HG02852 (cell line): ENCODE results near the gene CAPN5.

Experiments used
- ATAC-seq: cut with Tn5 transposase; IDR thresholded peaks from one replicate; pipeline ENCODE4 v1.9.1; 2021; ENCODE audit warnings: mild to moderate bottlenecking, moderate library complexity; ENCODE audit not compliant: unreplicated experiment

The CAPN5 gene

DNA sequence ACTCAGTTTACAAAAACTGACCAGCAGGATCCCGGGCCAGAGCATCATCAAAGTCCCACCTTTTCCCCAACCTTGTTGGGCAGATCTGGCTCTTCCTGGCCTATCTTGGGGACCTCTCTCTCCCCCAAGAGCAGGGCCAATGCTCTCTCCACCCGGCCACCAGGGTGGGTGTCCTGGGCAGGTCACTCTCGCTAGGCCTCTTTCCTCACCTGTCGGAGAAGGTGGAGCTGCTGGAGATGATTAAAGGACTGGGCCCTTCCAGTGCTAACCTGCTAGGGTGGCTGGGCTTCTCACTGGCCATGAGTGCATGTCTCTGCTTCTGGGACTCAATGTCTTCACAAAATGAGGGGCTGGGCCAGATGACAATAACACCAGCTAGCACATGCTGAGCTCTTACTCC is 2.9 kb upstream of the CAPN5 start:
- ATAC-seq = no peak

DNA sequence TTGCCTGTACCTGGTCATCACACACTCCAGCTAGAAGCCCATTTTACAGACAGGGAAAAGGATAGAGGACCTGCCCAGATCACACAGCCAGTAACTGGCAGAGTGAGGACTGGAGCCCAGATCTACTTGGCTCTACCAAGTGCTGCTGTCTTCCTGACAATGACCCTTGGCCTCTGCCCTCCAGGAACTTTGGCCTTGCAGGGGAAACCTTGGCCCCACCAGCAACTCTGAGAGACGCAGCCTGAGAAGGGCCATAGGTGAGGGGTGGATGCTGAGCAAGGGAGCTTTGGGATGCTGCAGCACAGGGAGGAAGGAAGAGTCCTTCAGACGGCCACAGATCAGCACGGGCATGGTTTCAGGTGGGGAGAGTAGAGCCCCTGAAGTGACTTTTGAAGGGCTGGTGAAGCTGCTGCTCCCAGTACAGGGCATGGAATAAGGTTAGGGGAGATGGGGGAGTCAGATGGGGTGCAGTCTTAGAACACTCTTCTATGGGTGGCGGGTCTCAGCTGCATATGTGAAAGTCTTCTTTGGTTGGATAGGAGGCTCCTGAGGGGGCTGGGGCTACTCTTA is 2.0 kb upstream of the CAPN5 start:
- no peak for ATAC-seq

DNA sequence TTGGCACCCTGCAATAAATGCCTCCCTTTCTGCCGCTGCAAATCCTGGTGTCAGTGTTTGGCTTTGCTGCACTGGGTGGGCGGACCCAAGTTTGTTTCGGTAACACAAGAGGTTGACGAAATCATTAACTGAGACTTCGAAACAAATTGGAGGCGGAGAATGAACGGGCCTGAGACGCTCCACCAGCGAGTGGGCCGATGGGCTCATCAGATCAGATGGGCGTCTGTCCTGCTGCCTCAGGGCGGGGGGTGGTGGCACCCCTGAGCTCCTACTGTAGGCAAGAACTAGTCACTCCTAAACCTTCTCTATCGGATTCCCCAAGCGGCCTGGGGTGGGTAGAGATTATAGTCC is 918 bp upstream of the CAPN5 start:
- peak; percentile 4 for ATAC-seq

DNA sequence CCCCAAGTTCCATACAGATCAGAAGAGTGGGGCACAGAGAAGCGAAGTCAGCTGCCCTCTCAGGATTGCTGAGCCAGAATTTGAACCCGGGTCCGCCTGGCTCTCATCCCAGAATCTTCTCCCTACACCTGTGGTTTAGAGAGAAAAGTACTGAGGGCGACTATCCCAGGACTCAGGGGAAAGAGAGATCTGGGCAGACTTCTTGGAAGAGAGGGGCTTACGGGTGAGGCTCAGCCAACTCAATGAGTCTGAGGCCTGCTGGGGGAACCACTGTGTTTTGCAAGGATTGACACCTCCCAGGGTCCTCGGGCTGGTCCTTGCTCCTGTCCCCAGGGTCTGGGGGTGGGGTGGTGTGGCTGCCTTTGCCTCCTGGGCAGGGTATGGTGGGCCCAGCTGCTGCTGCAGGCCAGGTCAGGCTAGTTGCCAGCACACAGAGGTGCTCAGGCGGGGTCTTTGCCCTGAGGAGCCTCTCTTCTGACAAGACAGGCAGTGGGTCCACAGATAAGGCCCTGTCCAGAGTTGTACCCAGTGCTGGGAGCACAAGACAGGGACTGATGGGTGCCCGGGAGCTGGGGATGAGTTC is 1.2 kb downstream of the CAPN5 start:
- no peak for ATAC-seq

DNA sequence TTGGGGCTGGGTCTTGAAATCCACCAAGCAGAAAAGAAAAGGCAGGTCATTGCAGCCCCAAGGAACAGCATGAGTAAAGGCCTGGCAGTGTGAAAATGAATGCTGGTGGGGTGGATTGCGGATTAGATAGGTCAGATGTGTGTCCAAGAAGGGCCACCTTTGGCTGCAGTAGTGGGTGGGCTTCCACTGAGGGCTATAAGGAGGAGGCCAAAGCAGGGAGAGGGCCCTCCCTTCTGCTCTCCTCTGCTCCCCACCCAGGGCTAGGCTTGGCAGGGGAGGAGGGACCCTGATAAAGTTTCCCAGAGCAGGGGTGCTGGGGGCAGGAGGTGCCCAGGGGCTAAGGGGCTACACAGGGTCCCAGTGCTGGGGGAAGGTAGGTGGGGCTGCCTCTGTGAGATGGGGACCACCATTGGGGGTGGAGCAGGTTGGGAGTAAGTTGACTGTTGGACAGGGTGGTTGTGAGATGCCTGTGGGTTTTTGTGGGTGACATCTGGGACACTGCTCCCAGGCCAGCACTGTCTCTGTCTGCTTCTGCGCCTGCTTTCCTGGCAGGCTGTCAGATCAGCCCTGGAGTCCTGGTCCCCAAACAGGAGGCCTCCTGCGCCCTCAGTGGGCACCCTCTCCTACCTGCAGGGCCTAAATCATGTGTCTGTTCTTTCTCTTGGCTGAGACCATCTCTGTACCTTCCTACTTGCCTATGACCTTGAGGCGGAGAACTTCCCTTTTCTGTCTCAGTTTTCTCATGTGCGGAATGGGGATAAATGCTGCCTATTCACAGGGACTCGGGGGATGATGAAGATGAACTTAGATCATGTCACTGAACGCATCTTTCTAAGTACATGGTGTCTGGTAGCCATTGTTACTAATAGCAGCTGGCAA is 1.9 kb downstream of the CAPN5 start:
- ATAC-seq = no peak

DNA sequence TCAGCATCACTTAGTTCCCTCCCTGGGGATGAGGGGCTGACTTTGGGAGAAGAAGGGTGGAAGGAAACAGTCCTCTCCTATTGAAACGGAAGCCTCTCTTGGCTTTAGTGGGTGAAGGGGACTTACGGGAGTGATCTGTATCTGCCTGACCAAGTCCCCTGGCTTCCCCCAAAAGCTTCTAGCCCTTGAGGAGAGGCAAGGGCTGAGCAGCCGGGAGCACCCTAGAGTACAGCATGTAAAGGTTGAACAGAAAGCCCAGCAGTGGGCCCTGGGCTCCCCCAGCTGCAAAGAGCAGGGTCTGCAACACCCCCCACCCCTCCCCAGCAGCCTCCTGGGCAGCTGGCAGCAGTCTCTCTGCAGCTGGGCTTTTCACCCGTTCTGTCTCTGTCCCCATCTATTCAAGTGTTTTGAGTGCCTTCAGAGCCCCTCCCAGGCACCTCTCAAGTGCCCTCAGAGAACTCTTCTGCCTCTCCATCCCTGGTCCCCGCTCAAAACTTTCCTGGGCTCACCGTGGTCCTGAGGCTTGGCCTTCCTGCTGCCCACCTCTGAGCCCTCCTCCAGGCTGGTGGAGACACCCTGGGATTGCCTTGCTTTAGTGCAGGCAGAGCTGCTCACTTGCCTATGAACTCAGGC is 2.7 kb downstream of the CAPN5 start:
- ATAC-seq = no peak

DNA sequence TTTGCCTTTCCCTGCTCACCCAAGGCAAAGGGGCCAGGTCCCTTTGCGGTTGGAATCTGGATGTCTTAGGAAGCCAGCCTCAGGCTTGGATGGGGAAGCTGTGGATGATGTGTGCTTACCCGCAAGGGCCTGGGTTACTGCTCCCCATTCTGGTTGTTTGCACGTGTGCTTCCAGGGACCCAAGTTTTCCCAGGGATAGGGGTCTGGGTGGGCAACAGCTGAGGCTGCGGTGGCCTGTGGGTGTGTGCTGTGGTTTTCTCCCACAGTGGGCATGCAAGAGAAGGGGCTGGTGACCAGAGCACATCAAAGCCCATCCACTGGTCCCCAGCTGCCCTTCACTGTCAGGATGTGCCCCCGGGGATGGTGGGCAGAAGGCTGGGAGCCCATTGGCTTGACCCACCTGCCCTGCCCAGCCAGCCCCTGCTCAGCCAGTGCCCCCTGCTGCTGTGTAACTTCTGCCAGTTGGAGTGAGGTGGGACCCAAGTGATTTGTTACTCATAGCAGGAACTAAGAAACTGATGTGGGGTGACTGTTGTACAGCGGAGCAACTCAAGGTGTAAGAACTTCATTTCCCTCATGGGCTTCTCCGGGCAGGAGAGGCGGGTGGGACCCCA is 3.3 kb downstream of the CAPN5 start:
- ATAC-seq = no peak

DNA sequence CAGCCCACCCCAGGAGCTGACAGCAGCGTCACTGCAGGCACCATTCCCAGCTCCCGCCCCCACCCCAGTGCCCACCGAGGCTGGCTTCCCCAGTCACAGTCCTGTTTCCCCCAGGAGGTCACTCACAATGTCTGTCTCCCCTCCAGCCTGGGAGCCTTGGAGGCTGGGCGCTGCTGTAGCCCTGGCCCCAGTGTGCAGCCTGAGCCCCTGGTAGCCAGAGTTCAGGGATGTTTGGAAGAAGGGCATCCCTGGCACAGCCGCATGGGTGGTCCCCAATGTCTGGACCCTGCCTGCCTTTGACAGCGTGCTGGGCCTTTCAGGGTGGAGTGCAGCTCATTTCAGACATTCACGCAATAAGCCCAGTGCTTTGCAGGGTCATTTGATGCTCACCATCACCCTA is 4.3 kb downstream of the CAPN5 start:
- no peak for ATAC-seq

DNA sequence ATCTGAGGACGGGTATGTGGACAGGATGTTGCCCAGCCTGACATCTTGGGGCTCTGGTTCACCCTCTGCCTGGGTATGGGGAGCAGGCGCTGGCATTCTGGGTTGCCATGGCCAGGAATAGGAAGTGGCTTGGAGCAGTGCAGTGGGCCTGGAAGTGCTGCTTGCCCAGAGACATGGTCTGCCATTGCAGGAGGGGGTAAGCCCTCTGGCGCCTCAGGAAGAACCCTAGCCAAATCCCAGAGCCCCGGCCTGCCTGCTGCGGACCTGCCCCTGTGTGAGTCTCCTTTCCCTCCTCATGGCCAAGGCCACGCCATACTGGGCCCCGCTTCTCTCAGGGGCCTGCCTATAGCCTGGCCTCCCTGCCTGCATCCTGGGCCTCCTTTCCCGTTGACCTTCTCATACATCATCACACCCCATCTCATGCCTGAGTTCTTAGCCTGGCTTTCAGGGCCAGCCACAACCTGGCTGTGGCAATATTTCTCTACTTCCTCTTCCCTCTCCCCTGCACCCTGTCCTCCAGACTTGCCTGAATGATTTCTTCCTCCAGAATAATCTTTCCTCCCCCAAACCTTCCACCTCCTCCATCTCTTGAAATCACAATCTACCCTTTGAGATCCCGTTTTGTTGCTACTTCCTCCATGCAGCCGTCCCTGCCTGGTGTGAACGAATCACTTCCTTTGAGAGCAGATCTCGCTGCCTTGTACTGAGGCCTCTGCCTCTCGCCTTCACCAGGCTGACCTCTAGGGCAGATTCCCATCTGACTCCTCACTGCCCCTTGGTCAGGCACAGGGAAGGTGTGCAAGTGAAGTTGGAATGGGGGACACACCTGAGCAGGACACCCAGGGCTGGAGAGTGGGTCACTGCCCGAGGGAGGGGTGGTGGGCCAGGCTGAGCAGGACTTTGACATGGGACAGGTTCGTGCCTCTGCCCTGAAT is 5.2 kb downstream of the CAPN5 start:
- ATAC-seq = no peak

DNA sequence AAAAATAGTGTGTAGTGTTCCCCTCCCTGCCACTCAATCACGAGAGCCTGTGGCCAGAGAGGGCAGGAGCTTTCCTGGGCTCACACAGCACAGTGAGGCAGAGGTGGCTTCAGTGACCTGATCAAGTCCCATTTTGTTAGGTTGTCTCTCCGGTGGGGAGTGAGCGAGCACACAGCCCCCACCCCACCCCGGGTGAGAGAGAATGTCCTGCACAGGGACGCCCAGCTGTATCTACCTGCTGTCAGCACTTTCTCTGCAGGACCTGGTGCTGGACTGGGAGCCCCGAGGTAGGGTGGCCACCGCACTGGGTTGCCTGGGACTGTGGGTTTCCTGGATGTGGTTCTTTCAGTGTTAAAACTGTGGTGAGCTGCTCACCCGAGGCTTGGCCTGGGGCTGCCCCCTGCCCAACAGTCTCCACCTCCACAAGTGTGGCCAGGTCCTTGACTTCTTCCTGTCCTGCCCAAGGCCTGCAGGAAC is 6.1 kb downstream of the CAPN5 start:
- ATAC-seq = no peak

DNA sequence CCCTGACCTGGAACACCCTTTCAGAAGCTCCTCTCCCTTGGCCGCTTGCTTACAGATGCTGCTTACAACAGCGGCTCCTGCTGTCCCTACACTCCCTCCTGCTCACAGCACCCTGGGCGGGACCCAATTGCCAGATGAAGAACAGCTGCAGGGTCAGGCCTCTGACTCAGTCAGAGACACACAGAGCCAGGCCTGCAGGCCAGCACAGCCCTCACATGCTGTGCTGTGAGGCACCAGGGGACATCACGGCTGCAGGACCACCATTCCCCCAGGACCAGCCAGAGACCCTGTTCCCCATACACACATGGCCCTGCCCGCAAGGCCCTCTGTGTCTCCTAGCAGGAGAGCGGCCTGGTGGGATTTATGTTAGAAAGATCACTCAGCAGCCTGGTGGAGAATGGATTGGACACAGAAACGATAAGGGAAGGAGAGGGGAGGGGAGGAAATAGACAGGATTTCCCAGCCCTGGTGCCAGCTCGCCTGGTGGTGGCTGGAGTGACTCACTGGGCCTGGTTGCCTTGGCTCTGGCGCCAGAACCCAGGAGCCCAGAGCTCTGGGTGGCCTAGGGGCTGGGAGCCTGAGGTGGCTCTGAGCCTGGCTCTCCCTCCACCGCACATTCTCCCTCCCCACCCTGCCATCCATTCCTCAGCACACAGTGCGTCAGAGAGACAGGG is 6.7 kb downstream of the CAPN5 start:
- no peak for ATAC-seq

DNA sequence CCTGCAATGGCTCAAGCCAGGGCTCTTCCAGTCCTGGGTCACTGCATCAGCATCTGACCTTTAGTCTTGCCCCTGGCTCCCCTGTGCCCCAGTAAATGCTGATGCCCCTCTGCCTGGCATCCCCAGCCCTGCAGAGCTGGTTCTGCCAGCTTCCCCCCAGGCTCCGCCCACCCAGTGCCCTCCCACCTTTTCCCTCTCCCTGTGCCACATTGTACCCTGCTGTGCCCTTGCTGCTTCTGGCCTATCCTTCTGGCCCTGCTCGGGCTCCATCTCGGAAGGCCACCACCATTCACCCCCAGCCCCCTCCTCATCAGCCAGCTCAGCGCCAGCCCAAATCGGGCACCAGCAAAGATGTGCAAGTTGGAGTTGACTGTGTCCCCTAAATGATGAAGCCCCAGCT is 7.4 kb downstream of the CAPN5 start:
- no peak for ATAC-seq

DNA sequence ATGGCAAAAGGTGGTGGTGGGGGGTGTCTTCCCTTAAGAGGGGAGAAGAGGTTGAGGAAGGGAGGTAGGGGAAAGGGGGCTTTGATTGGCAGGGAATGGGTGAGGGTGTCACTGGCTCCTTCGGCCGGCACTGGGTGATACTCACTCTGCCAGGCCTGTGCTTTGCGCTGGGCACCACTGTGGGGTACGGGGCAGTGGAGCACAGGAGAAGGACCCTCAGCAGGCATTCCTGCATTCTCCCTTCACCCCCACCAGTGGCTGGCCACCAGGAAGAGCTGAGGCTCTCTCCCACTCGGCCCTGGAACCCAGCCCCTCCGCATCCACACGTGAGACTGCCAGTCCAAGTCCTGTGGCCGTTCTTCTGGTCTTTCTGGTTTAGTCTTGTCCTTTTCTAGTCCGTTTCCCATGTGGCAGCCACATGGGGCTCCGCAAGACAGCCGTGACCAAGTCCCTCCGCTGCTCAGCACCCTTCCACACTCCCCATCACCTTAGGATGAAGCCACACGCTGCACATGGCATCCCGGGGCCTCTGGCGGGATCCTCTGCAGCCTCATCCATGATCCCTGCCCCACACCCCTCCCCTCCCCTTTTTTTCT is 8.0 kb downstream of the CAPN5 start:
- no peak for ATAC-seq

DNA sequence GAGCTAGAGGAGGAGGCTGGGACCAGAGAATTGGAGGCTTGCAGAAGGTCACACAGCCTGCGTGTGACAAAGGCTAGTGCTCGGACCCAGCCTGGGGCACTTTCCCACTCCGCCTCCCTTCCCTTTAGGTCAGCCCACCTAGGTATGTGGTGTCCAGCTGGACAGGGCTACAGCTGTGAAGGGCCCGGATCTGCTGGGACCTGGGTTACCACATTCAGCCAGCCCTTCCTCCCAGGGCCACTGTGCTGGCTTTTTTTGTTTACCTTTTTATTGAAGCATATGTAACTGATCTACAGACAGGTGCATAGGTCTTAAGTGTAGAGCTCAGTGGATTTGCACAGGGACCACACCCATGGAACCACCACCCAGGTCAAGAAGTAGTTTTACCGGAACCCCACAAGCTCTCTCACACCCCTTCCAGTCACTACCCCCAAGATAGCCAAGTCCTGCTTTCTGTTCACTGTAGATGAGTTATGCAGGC is 8.7 kb downstream of the CAPN5 start:
- no peak for ATAC-seq

DNA sequence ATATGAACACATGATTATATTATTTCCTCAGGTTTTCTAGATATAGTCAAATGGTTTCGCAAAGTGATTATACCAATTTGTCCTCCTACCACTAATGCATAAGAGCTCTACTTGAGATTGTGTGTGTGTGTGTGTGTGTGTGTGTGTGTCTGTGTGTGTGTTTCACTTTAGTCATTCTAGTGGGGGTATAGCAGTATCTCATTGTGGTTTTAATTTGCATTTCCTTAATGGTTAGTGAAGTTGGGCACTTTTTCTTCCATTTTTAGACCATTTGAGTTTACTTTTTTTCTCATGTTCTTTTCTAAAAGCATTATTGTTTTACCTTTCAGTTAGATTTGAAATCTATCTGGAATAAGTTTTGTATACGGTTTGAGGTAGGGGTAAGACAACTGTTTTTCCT is 12.9 kb downstream of the CAPN5 start:
- ATAC-seq = no peak

DNA sequence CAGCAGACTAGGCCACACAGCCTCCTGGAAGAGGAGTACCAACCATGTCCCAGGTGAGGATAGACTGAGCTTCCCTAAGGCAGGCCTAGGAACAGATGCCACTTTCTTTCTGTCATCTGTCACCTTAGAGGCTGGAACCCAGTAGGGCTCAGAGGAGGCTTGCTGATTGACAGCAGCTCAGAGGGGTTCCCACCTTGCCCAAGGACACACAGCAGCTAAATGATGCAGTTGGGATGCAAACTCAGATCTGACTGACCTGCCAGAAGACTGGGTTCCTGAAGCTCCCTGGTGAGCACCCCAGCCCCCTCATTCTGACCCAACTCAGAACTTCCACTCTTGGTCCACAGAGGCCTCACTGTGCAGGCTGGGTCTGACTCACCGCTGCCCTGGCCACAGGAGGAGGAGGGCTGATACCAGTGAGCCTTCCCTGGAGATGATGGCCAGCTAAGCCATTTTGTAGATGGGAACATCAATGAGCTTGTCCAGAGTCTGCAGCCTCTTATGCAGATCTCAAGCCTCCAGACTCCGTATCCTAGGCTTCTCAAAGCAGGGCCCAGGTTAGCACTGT is 14.0 kb downstream of the CAPN5 start:
- ATAC-seq = no peak

DNA sequence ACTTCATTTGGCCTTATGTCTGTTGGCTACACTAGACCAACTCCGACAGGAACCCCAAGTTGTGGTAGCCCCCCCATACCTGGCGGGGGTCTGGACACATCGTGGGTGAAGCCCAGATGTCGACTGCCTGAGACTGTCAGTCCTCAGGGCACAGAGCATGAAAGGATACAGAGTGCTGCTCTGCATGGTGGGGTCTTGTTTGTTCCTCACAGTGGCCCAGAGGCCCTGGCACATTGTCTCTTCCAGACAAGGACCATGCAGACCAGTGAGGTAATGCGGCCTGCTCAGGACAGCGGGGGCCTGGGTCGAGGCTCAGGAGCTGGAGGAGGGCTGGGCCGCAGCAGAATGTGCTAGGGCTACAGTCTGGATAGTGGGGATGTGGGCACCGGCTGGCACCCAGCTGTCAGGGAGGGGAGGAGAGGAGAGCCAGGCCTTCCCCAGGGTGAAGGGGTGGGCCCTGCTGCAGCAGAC is 14.6 kb downstream of the CAPN5 start:
- no peak for ATAC-seq

DNA sequence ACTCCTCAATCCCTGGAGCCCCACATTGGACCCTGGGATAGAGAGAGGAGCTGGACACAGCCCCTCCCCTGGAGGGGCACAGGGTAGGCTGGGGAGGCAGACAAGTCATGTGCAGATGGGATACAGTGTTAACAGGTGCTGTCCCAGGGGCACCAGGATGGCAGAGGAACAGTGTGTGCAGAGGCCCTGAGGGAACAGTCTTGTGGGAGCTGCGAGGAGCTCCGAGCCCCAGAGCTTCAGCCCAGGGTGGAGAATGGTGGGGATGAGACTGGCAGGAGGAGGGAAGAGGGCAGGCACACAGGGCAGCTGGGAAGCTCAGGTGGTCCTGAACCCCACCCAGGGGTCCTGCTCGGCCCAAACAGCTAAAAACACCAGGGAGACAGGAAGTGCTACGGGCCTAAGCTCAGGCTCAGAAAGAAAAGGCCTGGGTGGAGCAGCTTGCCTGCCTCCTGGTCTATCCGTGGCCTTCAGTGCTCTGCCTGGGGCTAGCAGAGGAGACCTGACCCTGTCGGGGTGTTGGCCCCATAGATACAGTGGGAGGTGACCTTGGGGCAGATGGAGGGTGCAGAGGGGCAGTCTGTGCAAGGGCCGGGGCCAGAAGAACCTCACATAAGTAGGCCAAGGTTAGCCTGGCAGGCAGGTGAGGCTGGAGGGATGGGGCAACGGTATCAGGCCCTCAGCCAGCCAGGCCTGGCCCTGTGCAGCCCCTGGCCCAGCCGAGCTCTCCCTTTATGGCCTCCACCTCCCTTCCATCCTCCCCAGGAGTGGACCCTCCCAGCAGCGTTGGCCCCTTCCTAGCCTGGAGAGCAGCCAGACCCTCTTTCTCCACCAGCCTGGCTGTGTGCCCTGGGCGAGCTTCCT is 15.4 kb downstream of the CAPN5 start:
- ATAC-seq = no peak
